Stimulated activated CD4-positive, alpha-beta T cell treated with anti-CD3 and anti-CD28 coated beads, Interleukin-2, amount 100 ng/mL, for 48 hours (primary cell): ENCODE results near the gene SAPCD1.

Experiments
- DNase-seq, 2 donors: peaks; one replicate each; pipeline ENCODE4 v3.0.0-alpha.2; 2020

SAPCD1 gene

GRCh38 chr6:31729979-31730630, 32.4 kb upstream of the SAPCD1 start:
- DNase-seq, result peak in 1 of 2 donors; percentile 60

- no peak for DNase-seq
Observed at GRCh38 chr6:31730631-31731086, 31.8 kb upstream of the SAPCD1 start.

- DNase-seq, result no peak
Observed at GRCh38 chr6:31732029-31732428, 30.4 kb upstream of the SAPCD1 start.

GRCh38 chr6:31733734-31734133, 28.7 kb upstream of the SAPCD1 start:
- no peak for DNase-seq

- no peak for DNase-seq
Observed at GRCh38 chr6:31734247-31734820, 28.1 kb upstream of the SAPCD1 start.

- DNase-seq, result peak in 1 of 2 donors; percentile 34
Observed at GRCh38 chr6:31734821-31735406, 27.5 kb upstream of the SAPCD1 start.

- DNase-seq, result peak; percentile 76 to 77
Observed at GRCh38 chr6:31736021-31736767, 26.3 kb upstream of the SAPCD1 start, which contains the start of gene CLIC1. Gene CLIC1 (minus strand): TSS chr6:31736530. CDS start chr6:31736300, 230 bp downstream.

GRCh38 chr6:31736768-31737314, 25.6 kb upstream of the SAPCD1 start:
- no peak for DNase-seq

- DNase-seq, result no peak
Observed at GRCh38 chr6:31737315-31737990, 25.0 kb upstream of the SAPCD1 start.

GRCh38 chr6:31737991-31738979, 24.2 kb upstream of the SAPCD1 start:
- DNase-seq, result no peak

GRCh38 chr6:31739639-31740396, 22.6 kb upstream of the SAPCD1 start, which contains the start of gene MSH5:
Gene MSH5 (plus strand): TSS chr6:31740005. CDS start chr6:31740467, 462 bp downstream.
- peak; percentile 94 for DNase-seq

GRCh38 chr6:31740397-31741223, 21.8 kb upstream of the SAPCD1 start:
- DNase-seq, result no peak

GRCh38 chr6:31741815-31742214, 20.6 kb upstream of the SAPCD1 start:
- DNase-seq, result no peak

GRCh38 chr6:31742894-31743293, 19.6 kb upstream of the SAPCD1 start:
- no peak for DNase-seq

- DNase-seq, result no peak
Observed at GRCh38 chr6:31744422-31744821, 18.0 kb upstream of the SAPCD1 start.

GRCh38 chr6:31749301-31750036, 13.0 kb upstream of the SAPCD1 start:
- DNase-seq, result no peak

- DNase-seq, result no peak
Observed at GRCh38 chr6:31750411-31751022, 11.9 kb upstream of the SAPCD1 start.

- no peak for DNase-seq
Observed at GRCh38 chr6:31752739-31753319, 9.6 kb upstream of the SAPCD1 start.
